B cell (primary cell): ENCODE measurements around the gene ATP8B1. TPM values are rescaled to one million over a fixed set of nuclear protein-coding genes. Genes with fewer than 3 reads are reported as not detected.
"Not testable (repeated sequence)": the region's sequence is repeated elsewhere in the genome, so short reads cannot be mapped to it uniquely, and the experiment has no call there.

Experiments
- ATAC-seq: fragments of 200-7000 bp; cut with Tn5 transposase; one replicate; pipeline ENCODE4 v1.10.0; 2021; ENCODE audit warnings: low read depth, mild to moderate bottlenecking, moderate number of reproducible peaks, moderate library complexity
- CTCF ChIA-PET: fragments of 350-600 bp; sonication (Branson Sonifier 250); formaldehyde crosslinking; loops from one replicate; lab custom pipeline; 2021; ENCODE audit warnings: antibody characterized with exemption, inconsistent platforms; lab: Charles Lee
- POLR2A ChIA-PET: fragments of 350-600 bp; sonication (Branson Sonifier 250); formaldehyde crosslinking; loops from one replicate; lab custom pipeline; 2021; ENCODE audit warnings: antibody characterized with exemption; lab: Charles Lee
- DNase-seq: peaks from one replicate; pipeline ENCODE4 v3.0.0; 2013
- H2AFZ ChIP-seq: 2 replicates; pipeline ENCODE4 v1.6.1; 2012; ENCODE audit warnings: mild to moderate bottlenecking, low read depth, low read length; ENCODE audit not compliant: insufficient read depth, poor library complexity, severe bottlenecking
- H3K27ac ChIP-seq, 2 donors: 1 replicate in 1 of 2; 2 replicates in 1 of 2; pipeline ENCODE4 v1.5.1; 2012 to 2013; ENCODE audit warnings: low read length in 2 of 2, mild to moderate bottlenecking in 2 of 2, moderate library complexity in 1 of 2
- H3K27me3 ChIP-seq, 4 experiments: fragments of 200-600 bp in 1 of 4; sonication (generic) in 1 of 4; replicated peaks in 1 of 4; 1 replicate in 2 of 4; 2 replicates in 2 of 4; pipeline versions ENCODE4 v1.6.1 to v1.7.0; 2013 to 2016; ENCODE audit warnings: low read length in 3 of 4, mild to moderate bottlenecking in 2 of 4, mixed read lengths in 1 of 4, moderate library complexity in 1 of 4; ENCODE audit not compliant: insufficient read depth in 4 of 4, control insufficient read depth in 3 of 4; ENCODE audit errors: control extremely low read depth in 1 of 4
- H3K36me3 ChIP-seq, 2 experiments: replicated peaks in 1 of 2; 1 replicate in 1 of 2; 2 replicates in 1 of 2; pipeline versions ENCODE4 v1.6.1 to v1.7.1; 2013; ENCODE audit warnings: low read length in 1 of 2; ENCODE audit not compliant: insufficient read depth in 2 of 2, control insufficient read depth in 1 of 2; ENCODE audit errors: control extremely low read depth in 1 of 2, extremely low read depth in 1 of 2
- H3K4me1 ChIP-seq, 2 donors: fragments of 200-600 bp in 1 of 2; sonication (generic) in 1 of 2; 1 replicate in 1 of 2; 2 replicates in 1 of 2; pipeline versions ENCODE4 v1.5.1 to v1.6.1; 2013 to 2017; ENCODE audit warnings: low read length in 2 of 2; ENCODE audit not compliant: control insufficient read depth in 2 of 2, insufficient read depth in 2 of 2
- H3K4me2 ChIP-seq: replicated peaks from 2 replicates; pipeline ENCODE3; 2012; ENCODE audit warnings: mild to moderate bottlenecking, low read depth, low read length; ENCODE audit not compliant: poor library complexity, severe bottlenecking
- H3K4me3 ChIP-seq, 5 experiments: fragments of 200-600 bp in 1 of 5; sonication (generic) in 1 of 5; 1 replicate in 3 of 5; 2 replicates in 2 of 5; pipeline versions ENCODE4 v1.5.1 to v1.7.0; 2011 to 2016; ENCODE audit warnings: low read length in 4 of 5, mild to moderate bottlenecking in 4 of 5, low read depth in 2 of 5, control low read depth in 1 of 5, moderate library complexity in 1 of 5; ENCODE audit not compliant: insufficient read depth in 1 of 5; ENCODE audit errors: control extremely low read depth in 1 of 5, extremely low read depth in 1 of 5
- H3K79me2 ChIP-seq: fragments of 200-600 bp; sonication (generic); one replicate; pipeline ENCODE4 v1.6.0; 2016; ENCODE audit warnings: low read length; ENCODE audit not compliant: control insufficient read depth, insufficient read depth
- H3K9ac ChIP-seq: fragments of 200-600 bp; sonication (generic); 2 replicates; pipeline ENCODE4 v1.6.1; 2017; ENCODE audit warnings: mild to moderate bottlenecking, low read length, moderate library complexity
- H3K9me3 ChIP-seq, 3 donors: one replicate each; pipeline versions ENCODE4 v1.6.1 to v1.7.1; 2013; ENCODE audit warnings: low read length in 2 of 3; ENCODE audit not compliant: control insufficient read depth in 2 of 3, insufficient read depth in 1 of 3; ENCODE audit errors: control extremely low read depth in 1 of 3
- H4K20me1 ChIP-seq: 2 replicates; pipeline ENCODE4 v1.6.0; 2012; ENCODE audit warnings: mild to moderate bottlenecking, low read length; ENCODE audit not compliant: insufficient read depth, control insufficient read depth, poor library complexity, severe bottlenecking
- H3K27ac Mint-ChIP-seq: one replicate; pipeline ENCODE4 v1.8.0; 2021; ENCODE audit warnings: mixed read lengths
- H3K27me3 Mint-ChIP-seq: one replicate; pipeline ENCODE4 v1.8.0; 2021; ENCODE audit warnings: mixed read lengths
- H3K4me1 Mint-ChIP-seq: one replicate; pipeline ENCODE4 v1.8.0; 2021; ENCODE audit warnings: mixed read lengths
- H3K4me3 Mint-ChIP-seq: one replicate; pipeline ENCODE4 v1.8.0; 2021; ENCODE audit warnings: mixed read lengths
- H3K9me3 Mint-ChIP-seq: one replicate; pipeline ENCODE4 v1.8.0; 2022; ENCODE audit warnings: mixed read lengths; ENCODE audit not compliant: insufficient read depth
- CTCF ChIP-seq: fragments of 200-600 bp; IDR thresholded peaks from one replicate; pipeline ENCODE4 v1.8.0; 2022; ENCODE audit warnings: antibody characterized with exemption, mild to moderate bottlenecking
- EZH2 ChIP-seq: IDR thresholded peaks from 2 replicates; pipeline ENCODE4 v1.6.1; 2012; ENCODE audit warnings: borderline replicate concordance, low read depth, mild to moderate bottlenecking, moderate library complexity, low read length; ENCODE audit not compliant: insufficient read depth, poor library complexity, severe bottlenecking
- WGBS: methylation state at CpG from one replicate; pipeline ENCODE4 v1.1.5; 2013; ENCODE audit warnings: missing lambda C conversion rate; ENCODE audit not compliant: insufficient coverage; 5-methylcytosine and 5-hydroxymethylcytosine counted together
- intact Hi-C: fragments of 100-400 bp; cut with micrococcal nuclease; formaldehyde crosslinking; loops from one replicate; pipeline ENCODE4 v1.10.0; 2022
- polyA plus RNA-seq: library from polyadenylated mRNA; depleted of rRNA; stranded (reverse); fragments of >200 nt; gene quantifications from 2 replicates; pipeline ENCODE4 v1.2.3, GENCODE V29; 2012
- total RNA-seq, 2 donors: library from RNA; stranded (reverse); fragments of 120-200 nt in 1 of 2; gene quantifications; 1 replicate in 1 of 2; 2 replicates in 1 of 2; pipeline versions ENCODE4 v1.2.3 to v1.2.4, GENCODE V29; 2013 to 2022

ATP8B1 gene
- total and polyA plus RNA-seq, 2 donors (not counting 1 experiment from before 2014, with no cell fraction given), result 0.27 TPM; not detected in 1

GRCh38 chr18:57847431-57847830 is 44.3 kb upstream of the ATP8B1 start:
- H3K4me2 ChIP-seq, H3K27me3 Mint-ChIP-seq, H4K20me1 ChIP-seq, H3K27me3 ChIP-seq, H3K27ac ChIP-seq, H3K27ac Mint-ChIP-seq, POLR2A ChIA-PET, ATAC-seq, H3K9me3 Mint-ChIP-seq, H3K9ac ChIP-seq, DNase-seq, H3K79me2 ChIP-seq, H3K4me1 ChIP-seq, H3K4me3 Mint-ChIP-seq, H3K4me3 ChIP-seq, H3K36me3 ChIP-seq, H2AFZ ChIP-seq, intact Hi-C loops, H3K9me3 ChIP-seq: not testable (repeated sequence)
- peaks cover 13% of the 10 kb centered on the region for H3K4me1 Mint-ChIP-seq
- CTCF ChIA-PET, result interaction anchor here (1.4 kb wide), 1 partner anchor 12 kb away, joined by 5 read pairs; no protein-coding TSS in a partner anchor
- no CpG with 5 or more reads among the region's 2 CpGs for WGBS

GRCh38 chr18:57846258-57846657 is 43.1 kb upstream of the ATP8B1 start:
- CTCF ChIA-PET, result interaction anchor here (0.7 to 1.4 kb wide), 2 partner anchors 275 to 1278 kb away, joined by 3 to 4 read pairs; no protein-coding TSS in a partner anchor
- TF ChIP-seq CTCF (no peak), EZH2 (no peak)
- peaks cover 23% of the 10 kb centered on the region for H3K4me1 Mint-ChIP-seq
- Histone ChIP-seq H3K4me2 (no peak overlapping the region), H3K9me3 (peaks cover 0 to 6% (median 0%) of the 10 kb centered on the region in 3 donors), H3K36me3 (no peaks in the 10 kb centered on the region), H3K79me2 (no peaks in the 10 kb centered on the region), H3K4me3 (no peak overlapping the region), H3K4me1 (peaks cover 5 to 9% of the 10 kb centered on the region in 2 donors), H4K20me1 (no peaks in the 10 kb centered on the region), H2AFZ (no peak overlapping the region), H3K9ac (no peak overlapping the region), H3K27me3 (no peaks in the 10 kb centered on the region), H3K27ac (no peak overlapping the region)
- H3K27ac Mint-ChIP-seq, result no peak overlapping the region
- no peaks in the 10 kb centered on the region for H3K27me3 Mint-ChIP-seq
- ATAC-seq, result no peak
- no peaks in the 10 kb centered on the region for H3K9me3 Mint-ChIP-seq
- no peak overlapping the region for H3K4me3 Mint-ChIP-seq
- POLR2A ChIA-PET, result no interaction called here
- no peak for DNase-seq
- no CpG with 5 or more reads among the region's 1 CpG for WGBS
- intact Hi-C loops, result no loop called here
